HEK293 (cell line): ENCODE data around the gene AKAP6.

ENCODE experiments used
- CTCF ChIA-PET: fragments of 350-600 bp; formaldehyde crosslinking; extraction: SDS; loops from one replicate; lab custom pipeline; 2021; ENCODE audit warnings: antibody characterized with exemption; lab: Yijun Ruan, JAX
- POLR2A ChIA-PET: fragments of 300-600 bp; formaldehyde crosslinking; extraction: SDS; loops from one replicate; lab custom pipeline; 2020; ENCODE audit warnings: antibody characterized with exemption, inconsistent platforms; lab: Yijun Ruan, JAX
- H3K27ac ChIP-seq: fragments of 200-500 bp; sonication (Bioruptor generic); 2 replicates; pipeline ENCODE4 v1.5.1; 2014; ENCODE audit warnings: low read depth, low read length, control low read depth, inconsistent platforms; ENCODE audit errors: extremely low read depth
- H3K36me3 ChIP-seq, 2 experiments: fragments of 200-500 bp in 1 of 2; sonication (Bioruptor generic) in 1 of 2; 1 replicate in 1 of 2; 2 replicates in 1 of 2; pipeline ENCODE4 v1.5.1; 2014 to 2017; ENCODE audit warnings: inconsistent platforms in 2 of 2, low read length in 2 of 2; ENCODE audit not compliant: control insufficient read depth in 2 of 2, insufficient read depth in 1 of 2
- H3K4me1 ChIP-seq: fragments of 200-500 bp; sonication (Bioruptor generic); 2 replicates; pipeline ENCODE4 v1.5.1; 2014; ENCODE audit warnings: mild to moderate bottlenecking, low read length, inconsistent platforms; ENCODE audit not compliant: control insufficient read depth, insufficient read depth
- H3K4me3 ChIP-seq: 2 replicates; pipeline ENCODE4 v1.5.1; 2011; ENCODE audit warnings: low read depth, mild to moderate bottlenecking, control low read depth, low read length, moderate library complexity
- H3K9me3 ChIP-seq: fragments of 200-500 bp; sonication (Bioruptor generic); 2 replicates; pipeline ENCODE4 v1.5.1; 2014; ENCODE audit warnings: low read depth, low read length, inconsistent platforms; ENCODE audit not compliant: control insufficient read depth, insufficient read depth
- KLF10 ChIP-seq: fragments of 450-650 bp; IDR thresholded peaks from 2 replicates; pipeline ENCODE4 v1.5.1; 2018; ENCODE audit warnings: missing biosample characterization, mild to moderate bottlenecking, missing genetic modification characterization
- OSR2 ChIP-seq: fragments of 450-650 bp; formaldehyde crosslinking; IDR thresholded peaks from 2 replicates; pipeline ENCODE4 v1.5.1; 2016; ENCODE audit warnings: missing biosample characterization, missing genetic modification characterization
- SALL2 ChIP-seq: fragments of 450-650 bp; formaldehyde crosslinking; IDR thresholded peaks from 2 replicates; pipeline ENCODE4 v1.5.0; 2017; ENCODE audit warnings: missing biosample characterization, mild to moderate bottlenecking, missing genetic modification characterization, borderline replicate concordance
- SETDB1 ChIP-seq: IDR thresholded peaks from one replicate; pipeline ENCODE4 v1.6.1; 2017; ENCODE audit warnings: mild to moderate bottlenecking, low read length, moderate library complexity, mixed read lengths; ENCODE audit not compliant: insufficient read length
- ZFP3 ChIP-seq: fragments of 450-650 bp; formaldehyde crosslinking; IDR thresholded peaks from 2 replicates; pipeline ENCODE4 v1.5.1; 2016; ENCODE audit warnings: low read depth, missing biosample characterization, missing genetic modification characterization
- ZFP37 ChIP-seq: fragments of 450-650 bp; formaldehyde crosslinking; IDR thresholded peaks from 2 replicates; pipeline ENCODE4 v1.5.1; 2016; ENCODE audit warnings: missing biosample characterization, missing genetic modification characterization
- ZNF10 ChIP-seq: fragments of 450-650 bp; formaldehyde crosslinking; IDR thresholded peaks from 2 replicates; pipeline ENCODE4 v1.5.1; 2017; ENCODE audit warnings: missing biosample characterization, missing genetic modification characterization
- ZNF146 ChIP-seq: fragments of 450-650 bp; formaldehyde crosslinking; IDR thresholded peaks from 2 replicates; pipeline ENCODE4 v1.5.1; 2016; ENCODE audit warnings: missing biosample characterization, missing genetic modification characterization
- ZNF266 ChIP-seq: fragments of 450-650 bp; formaldehyde crosslinking; IDR thresholded peaks from 2 replicates; pipeline ENCODE4 v1.5.1; 2016; ENCODE audit warnings: missing biosample characterization, missing genetic modification characterization, low read depth
- ZNF350 ChIP-seq: fragments of 450-650 bp; formaldehyde crosslinking; IDR thresholded peaks from 2 replicates; pipeline ENCODE4 v1.5.0; 2017; ENCODE audit warnings: missing biosample characterization, mild to moderate bottlenecking, missing genetic modification characterization
- ZNF366 ChIP-seq: fragments of 450-650 bp; formaldehyde crosslinking; conservative IDR thresholded peaks from 2 replicates; pipeline ENCODE4 v1.5.1; 2016; ENCODE audit warnings: missing biosample characterization, missing genetic modification characterization
- ZNF473 ChIP-seq: fragments of 450-650 bp; formaldehyde crosslinking; IDR thresholded peaks from 2 replicates; pipeline ENCODE4 v1.5.1; 2017; ENCODE audit warnings: missing biosample characterization, missing genetic modification characterization
- ZNF558 ChIP-seq: fragments of 450-650 bp; formaldehyde crosslinking; IDR thresholded peaks from 2 replicates; pipeline ENCODE4 v1.5.1; 2016; ENCODE audit warnings: missing biosample characterization, missing genetic modification characterization
- ZNF776 ChIP-seq: fragments of 450-650 bp; formaldehyde crosslinking; IDR thresholded peaks from 2 replicates; pipeline ENCODE4 v1.5.0; 2017; ENCODE audit warnings: missing biosample characterization, missing genetic modification characterization, borderline replicate concordance
- ZNF843 ChIP-seq: fragments of 450-650 bp; formaldehyde crosslinking; IDR thresholded peaks from 2 replicates; pipeline ENCODE4 v1.5.1; 2016; ENCODE audit warnings: missing biosample characterization, missing genetic modification characterization
- TF ChIP-seq, protein P1 (sequence below): fragments of 450-650 bp; formaldehyde crosslinking; IDR thresholded peaks from 2 replicates; pipeline ENCODE4 v1.5.1; 2016; ENCODE audit warnings: missing biosample characterization, missing genetic modification characterization
- TF ChIP-seq, protein P2 (sequence below): fragments of 450-650 bp; formaldehyde crosslinking; IDR thresholded peaks from 2 replicates; pipeline ENCODE4 v1.5.1; 2016; ENCODE audit warnings: missing biosample characterization, missing genetic modification characterization
- TF ChIP-seq, protein P3 (sequence below): fragments of 450-650 bp; formaldehyde crosslinking; IDR thresholded peaks from 2 replicates; pipeline ENCODE4 v1.5.1; 2016; ENCODE audit warnings: missing biosample characterization, missing genetic modification characterization
- TF ChIP-seq, protein P4 (sequence below): fragments of 450-650 bp; IDR thresholded peaks from 2 replicates; pipeline ENCODE4 v1.5.1; 2018; ENCODE audit warnings: missing biosample characterization, missing genetic modification characterization
- TF ChIP-seq, protein P5 (sequence below): fragments of 450-650 bp; formaldehyde crosslinking; IDR thresholded peaks from 2 replicates; pipeline ENCODE4 v1.5.1; 2016; ENCODE audit warnings: missing biosample characterization, missing genetic modification characterization
- TF ChIP-seq, protein P6 (sequence below): fragments of 450-650 bp; formaldehyde crosslinking; IDR thresholded peaks from 2 replicates; pipeline ENCODE4 v1.5.1; 2016; ENCODE audit warnings: missing biosample characterization, missing genetic modification characterization
- TF ChIP-seq, protein P7 (sequence below): fragments of 450-650 bp; formaldehyde crosslinking; IDR thresholded peaks from 2 replicates; pipeline ENCODE4 v1.5.1; 2016; ENCODE audit warnings: missing biosample characterization, missing genetic modification characterization

AKAP6 gene

DNA sequence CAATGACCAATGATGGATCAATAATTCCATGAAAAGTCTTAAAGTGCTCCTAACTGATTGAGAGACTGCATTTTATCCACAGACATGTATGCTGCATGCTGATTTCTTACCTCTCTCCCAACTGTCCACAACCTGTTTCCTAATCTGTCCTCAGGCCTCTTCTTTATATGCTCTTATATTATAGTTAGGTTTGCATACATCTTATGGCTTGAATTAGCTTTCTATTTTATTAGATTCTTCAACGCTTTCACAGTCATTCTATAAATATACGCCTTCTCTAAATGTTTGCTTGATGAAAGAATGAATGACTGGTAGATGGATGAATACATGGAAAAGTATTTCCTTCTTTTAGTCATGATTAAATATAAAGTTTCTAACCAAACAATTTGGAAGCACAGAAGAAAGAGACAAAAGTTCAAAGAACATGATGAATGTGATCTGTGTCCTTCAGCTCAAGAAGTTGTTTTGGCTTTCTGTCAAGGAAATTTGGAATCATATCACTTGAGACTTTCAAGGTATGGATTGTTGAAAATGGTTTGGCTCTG is 517.8 kb downstream of the AKAP6 start:
- H3K27ac ChIP-seq: no peak overlapping the region
- no peak overlapping the region for H3K4me3 ChIP-seq
- no peaks in the 10 kb centered on the region for H3K36me3 ChIP-seq
- no peaks in the 10 kb centered on the region for H3K9me3 ChIP-seq
- POLR2A ChIA-PET: no interaction called here
- TF ChIP-seq SETDB1 (no peak), SALL2 (tag by site-specific recombination) (no peak), ZNF266 (tag by site-specific recombination) (no peak), ZNF558 (tag by site-specific recombination) (no peak), ZNF843 (tag by site-specific recombination) (no peak), ZNF366 (no peak), OSR2 (no peak), ZNF146 (tag by site-specific recombination) (no peak), ZNF10 (tag by site-specific recombination) (no peak)
- TF ChIP-seq, protein P1, sequence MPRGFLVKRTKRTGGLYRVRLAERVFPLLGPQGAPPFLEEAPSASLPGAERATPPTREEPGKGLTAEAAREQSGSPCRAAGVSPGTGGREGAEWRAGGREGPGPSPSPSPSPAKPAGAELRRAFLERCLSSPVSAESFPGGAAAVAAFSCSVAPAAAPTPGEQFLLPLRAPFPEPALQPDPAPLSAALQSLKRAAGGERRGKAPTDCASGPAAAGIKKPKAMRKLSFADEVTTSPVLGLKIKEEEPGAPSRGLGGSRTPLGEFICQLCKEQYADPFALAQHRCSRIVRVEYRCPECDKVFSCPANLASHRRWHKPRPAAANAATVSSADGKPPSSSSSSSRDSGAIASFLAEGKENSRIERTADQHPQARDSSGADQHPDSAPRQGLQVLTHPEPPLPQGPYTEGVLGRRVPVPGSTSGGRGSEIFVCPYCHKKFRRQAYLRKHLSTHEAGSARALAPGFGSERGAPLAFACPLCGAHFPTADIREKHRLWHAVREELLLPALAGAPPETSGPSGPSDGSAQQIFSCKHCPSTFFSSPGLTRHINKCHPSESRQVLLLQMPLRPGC (tag by site-specific recombination): no peak
- TF ChIP-seq, protein P2, sequence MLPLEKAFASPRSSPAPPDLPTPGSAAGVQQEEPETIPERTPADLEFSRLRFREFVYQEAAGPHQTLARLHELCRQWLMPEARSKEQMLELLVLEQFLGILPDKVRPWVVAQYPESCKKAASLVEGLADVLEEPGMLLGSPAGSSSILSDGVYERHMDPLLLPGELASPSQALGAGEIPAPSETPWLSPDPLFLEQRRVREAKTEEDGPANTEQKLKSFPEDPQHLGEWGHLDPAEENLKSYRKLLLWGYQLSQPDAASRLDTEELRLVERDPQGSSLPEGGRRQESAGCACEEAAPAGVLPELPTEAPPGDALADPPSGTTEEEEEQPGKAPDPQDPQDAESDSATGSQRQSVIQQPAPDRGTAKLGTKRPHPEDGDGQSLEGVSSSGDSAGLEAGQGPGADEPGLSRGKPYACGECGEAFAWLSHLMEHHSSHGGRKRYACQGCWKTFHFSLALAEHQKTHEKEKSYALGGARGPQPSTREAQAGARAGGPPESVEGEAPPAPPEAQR: no peak
- TF ChIP-seq, protein P3, sequence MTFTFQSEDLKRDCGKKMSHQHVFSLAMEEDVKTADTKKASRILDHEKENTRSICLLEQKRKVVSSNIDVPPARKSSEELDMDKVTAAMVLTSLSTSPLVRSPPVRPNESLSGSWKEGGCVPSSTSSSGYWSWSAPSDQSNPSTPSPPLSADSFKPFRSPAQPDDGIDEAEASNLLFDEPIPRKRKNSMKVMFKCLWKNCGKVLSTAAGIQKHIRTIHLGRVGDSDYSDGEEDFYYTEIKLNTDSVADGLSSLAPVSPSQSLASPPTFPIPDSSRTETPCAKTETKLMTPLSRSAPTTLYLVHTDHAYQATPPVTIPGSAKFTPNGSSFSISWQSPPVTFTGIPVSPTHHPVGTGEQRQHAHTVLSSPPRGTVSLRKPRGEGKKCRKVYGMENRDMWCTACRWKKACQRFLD (tag by site-specific recombination): no peak
- TF ChIP-seq, protein P4, sequence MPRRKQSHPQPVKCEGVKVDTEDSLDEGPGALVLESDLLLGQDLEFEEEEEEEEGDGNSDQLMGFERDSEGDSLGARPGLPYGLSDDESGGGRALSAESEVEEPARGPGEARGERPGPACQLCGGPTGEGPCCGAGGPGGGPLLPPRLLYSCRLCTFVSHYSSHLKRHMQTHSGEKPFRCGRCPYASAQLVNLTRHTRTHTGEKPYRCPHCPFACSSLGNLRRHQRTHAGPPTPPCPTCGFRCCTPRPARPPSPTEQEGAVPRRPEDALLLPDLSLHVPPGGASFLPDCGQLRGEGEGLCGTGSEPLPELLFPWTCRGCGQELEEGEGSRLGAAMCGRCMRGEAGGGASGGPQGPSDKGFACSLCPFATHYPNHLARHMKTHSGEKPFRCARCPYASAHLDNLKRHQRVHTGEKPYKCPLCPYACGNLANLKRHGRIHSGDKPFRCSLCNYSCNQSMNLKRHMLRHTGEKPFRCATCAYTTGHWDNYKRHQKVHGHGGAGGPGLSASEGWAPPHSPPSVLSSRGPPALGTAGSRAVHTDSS (tag by site-specific recombination): no peak
- TF ChIP-seq, all 188 proteins: peak for 0
- CTCF ChIA-PET: no interaction called here
- no peaks in the 10 kb centered on the region for H3K4me1 ChIP-seq

DNA sequence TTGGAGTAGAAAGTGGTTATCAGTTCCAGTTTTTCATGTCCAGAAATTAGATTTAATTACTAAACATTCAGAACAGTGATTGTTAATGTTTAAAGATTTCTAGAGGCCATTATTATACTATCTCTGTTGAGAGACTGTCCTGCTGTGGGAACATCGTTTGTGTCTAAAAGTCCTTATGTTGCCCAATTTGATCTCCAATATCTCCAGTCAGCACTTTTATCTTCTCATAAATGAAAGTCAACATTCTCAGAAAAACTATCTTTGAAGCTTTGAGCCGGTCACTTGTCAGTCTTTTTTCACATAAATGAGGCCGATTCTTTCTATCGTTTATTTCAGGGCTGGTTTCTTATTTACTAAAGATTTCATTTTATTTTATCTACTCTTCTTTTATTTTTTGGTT is 518.8 kb downstream of the AKAP6 start:
- H3K36me3 ChIP-seq: no peaks in the 10 kb centered on the region
- CTCF ChIA-PET: no interaction called here
- no peaks in the 10 kb centered on the region for H3K9me3 ChIP-seq
- POLR2A ChIA-PET: no interaction called here
- H3K4me3 ChIP-seq: no peak overlapping the region
- no peaks in the 10 kb centered on the region for H3K4me1 ChIP-seq
- no peak overlapping the region for H3K27ac ChIP-seq
- TF ChIP-seq ZNF350 (tag by site-specific recombination): no peak
- TF ChIP-seq, protein P5, sequence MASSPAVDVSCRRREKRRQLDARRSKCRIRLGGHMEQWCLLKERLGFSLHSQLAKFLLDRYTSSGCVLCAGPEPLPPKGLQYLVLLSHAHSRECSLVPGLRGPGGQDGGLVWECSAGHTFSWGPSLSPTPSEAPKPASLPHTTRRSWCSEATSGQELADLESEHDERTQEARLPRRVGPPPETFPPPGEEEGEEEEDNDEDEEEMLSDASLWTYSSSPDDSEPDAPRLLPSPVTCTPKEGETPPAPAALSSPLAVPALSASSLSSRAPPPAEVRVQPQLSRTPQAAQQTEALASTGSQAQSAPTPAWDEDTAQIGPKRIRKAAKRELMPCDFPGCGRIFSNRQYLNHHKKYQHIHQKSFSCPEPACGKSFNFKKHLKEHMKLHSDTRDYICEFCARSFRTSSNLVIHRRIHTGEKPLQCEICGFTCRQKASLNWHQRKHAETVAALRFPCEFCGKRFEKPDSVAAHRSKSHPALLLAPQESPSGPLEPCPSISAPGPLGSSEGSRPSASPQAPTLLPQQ (tag by site-specific recombination): no peak
- TF ChIP-seq ZFP3 (tag by site-specific recombination): no peak
- TF ChIP-seq KLF10: no peak
- TF ChIP-seq ZNF473 (tag by site-specific recombination): no peak
- TF ChIP-seq, protein P6, sequence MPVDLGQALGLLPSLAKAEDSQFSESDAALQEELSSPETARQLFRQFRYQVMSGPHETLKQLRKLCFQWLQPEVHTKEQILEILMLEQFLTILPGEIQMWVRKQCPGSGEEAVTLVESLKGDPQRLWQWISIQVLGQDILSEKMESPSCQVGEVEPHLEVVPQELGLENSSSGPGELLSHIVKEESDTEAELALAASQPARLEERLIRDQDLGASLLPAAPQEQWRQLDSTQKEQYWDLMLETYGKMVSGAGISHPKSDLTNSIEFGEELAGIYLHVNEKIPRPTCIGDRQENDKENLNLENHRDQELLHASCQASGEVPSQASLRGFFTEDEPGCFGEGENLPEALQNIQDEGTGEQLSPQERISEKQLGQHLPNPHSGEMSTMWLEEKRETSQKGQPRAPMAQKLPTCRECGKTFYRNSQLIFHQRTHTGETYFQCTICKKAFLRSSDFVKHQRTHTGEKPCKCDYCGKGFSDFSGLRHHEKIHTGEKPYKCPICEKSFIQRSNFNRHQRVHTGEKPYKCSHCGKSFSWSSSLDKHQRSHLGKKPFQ: no peak
- TF ChIP-seq ZNF776: no peak
- TF ChIP-seq ZFP37 (tag by site-specific recombination): no peak
- TF ChIP-seq, protein P7, sequence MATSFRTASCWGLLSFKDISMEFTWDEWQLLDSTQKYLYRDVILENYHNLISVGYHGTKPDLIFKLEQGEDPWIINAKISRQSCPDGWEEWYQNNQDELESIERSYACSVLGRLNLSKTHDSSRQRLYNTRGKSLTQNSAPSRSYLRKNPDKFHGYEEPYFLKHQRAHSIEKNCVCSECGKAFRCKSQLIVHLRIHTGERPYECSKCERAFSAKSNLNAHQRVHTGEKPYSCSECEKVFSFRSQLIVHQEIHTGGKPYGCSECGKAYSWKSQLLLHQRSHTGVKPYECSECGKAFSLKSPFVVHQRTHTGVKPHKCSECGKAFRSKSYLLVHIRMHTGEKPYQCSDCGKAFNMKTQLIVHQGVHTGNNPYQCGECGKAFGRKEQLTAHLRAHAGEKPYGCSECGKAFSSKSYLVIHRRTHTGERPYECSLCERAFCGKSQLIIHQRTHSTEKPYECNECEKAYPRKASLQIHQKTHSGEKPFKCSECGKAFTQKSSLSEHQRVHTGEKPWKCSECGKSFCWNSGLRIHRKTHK: no peak
